ENCODE data around the gene PLA2G2E.

DNA sequence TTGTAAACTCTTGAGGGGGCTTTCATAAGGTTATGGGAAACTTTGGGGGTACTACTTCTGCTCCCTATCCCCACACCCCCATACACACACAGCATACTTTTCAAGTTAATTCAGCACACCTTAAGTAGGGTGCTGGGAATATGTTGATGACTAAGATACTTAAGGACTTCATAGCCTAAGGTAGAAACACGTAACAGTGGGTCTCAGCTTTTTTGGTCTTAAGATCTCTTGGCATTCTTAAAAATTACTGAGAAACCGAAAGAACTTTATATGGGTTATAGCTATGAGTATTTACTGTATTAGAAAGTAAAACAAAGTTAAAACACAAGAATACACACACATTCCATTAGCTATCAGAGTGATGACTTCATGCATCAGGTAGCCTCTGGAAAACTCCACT, 39.1 kb downstream of the PLA2G2E start:
- TF ChIP-seq, protein P1, sequence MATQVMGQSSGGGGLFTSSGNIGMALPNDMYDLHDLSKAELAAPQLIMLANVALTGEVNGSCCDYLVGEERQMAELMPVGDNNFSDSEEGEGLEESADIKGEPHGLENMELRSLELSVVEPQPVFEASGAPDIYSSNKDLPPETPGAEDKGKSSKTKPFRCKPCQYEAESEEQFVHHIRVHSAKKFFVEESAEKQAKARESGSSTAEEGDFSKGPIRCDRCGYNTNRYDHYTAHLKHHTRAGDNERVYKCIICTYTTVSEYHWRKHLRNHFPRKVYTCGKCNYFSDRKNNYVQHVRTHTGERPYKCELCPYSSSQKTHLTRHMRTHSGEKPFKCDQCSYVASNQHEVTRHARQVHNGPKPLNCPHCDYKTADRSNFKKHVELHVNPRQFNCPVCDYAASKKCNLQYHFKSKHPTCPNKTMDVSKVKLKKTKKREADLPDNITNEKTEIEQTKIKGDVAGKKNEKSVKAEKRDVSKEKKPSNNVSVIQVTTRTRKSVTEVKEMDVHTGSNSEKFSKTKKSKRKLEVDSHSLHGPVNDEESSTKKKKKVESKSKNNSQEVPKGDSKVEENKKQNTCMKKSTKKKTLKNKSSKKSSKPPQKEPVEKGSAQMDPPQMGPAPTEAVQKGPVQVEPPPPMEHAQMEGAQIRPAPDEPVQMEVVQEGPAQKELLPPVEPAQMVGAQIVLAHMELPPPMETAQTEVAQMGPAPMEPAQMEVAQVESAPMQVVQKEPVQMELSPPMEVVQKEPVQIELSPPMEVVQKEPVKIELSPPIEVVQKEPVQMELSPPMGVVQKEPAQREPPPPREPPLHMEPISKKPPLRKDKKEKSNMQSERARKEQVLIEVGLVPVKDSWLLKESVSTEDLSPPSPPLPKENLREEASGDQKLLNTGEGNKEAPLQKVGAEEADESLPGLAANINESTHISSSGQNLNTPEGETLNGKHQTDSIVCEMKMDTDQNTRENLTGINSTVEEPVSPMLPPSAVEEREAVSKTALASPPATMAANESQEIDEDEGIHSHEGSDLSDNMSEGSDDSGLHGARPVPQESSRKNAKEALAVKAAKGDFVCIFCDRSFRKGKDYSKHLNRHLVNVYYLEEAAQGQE (IDR thresholded peaks at IDR 0.05; ENCODE audit: low read depth), result no peak
- TF ChIP-seq TAF1 (IDR thresholded peaks at IDR 0.05; ENCODE audit: low read depth) (no peak), NFIC (IDR thresholded peaks at IDR 0.05) (no peak), EP300 (IDR thresholded peaks at IDR 0.05; ENCODE audit: borderline replicate concordance) (no peak), RAD21 (IDR thresholded peaks at IDR 0.05; ENCODE audit: low read depth) (no peak), FOXM1 (IDR thresholded peaks at IDR 0.05; ENCODE audit: borderline replicate concordance, low read depth) (no peak), EGR1 (IDR thresholded peaks at IDR 0.05) (no peak), CREB1 (IDR thresholded peaks at IDR 0.05; ENCODE audit: low read depth) (no peak), ZBTB7A (IDR thresholded peaks at IDR 0.05; ENCODE audit: low read depth) (no peak)
- TF ChIP-seq, protein P2, sequence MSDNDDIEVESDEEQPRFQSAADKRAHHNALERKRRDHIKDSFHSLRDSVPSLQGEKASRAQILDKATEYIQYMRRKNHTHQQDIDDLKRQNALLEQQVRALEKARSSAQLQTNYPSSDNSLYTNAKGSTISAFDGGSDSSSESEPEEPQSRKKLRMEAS (IDR thresholded peaks at IDR 0.05), result no peak
- TF ChIP-seq, protein P3, sequence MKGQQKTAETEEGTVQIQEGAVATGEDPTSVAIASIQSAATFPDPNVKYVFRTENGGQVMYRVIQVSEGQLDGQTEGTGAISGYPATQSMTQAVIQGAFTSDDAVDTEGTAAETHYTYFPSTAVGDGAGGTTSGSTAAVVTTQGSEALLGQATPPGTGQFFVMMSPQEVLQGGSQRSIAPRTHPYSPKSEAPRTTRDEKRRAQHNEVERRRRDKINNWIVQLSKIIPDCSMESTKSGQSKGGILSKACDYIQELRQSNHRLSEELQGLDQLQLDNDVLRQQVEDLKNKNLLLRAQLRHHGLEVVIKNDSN (IDR thresholded peaks at IDR 0.05), result no peak

All from Ishikawa (cell line).